ENCODE results near the gene APRT. TPM values are rescaled to one million over a fixed set of nuclear protein-coding genes. Genes with fewer than 3 reads are reported as not detected.

The APRT gene
- total and polyA plus RNA-seq, 2 of the 8 experiments (the other 6 are each of a cell fraction or from before 2014, with no cell fraction given): 221 to 267 TPM

- Histone ChIP-seq H3K4ac (replicated peaks; ENCODE audit: insufficient read length, low read depth, low read length) (no peak overlapping the region), H3K27me3 (replicated peaks in 1 of 4; ENCODE audit: control insufficient read depth in 3 of 4, extremely low read depth in 1 of 4, insufficient read depth in 3 of 4, low read length in 3 of 4) (no peaks in the 10 kb centered on the region; a peak in 1 of 7 replicates), H3K79me2 (ENCODE audit: control insufficient read depth in 1 of 2, insufficient read depth in 2 of 2, low read length in 2 of 2) (no peaks in the 10 kb centered on the region), H4K5ac (ENCODE audit: insufficient read length, low read depth, low read length) (no peak overlapping the region), H4K91ac (replicated peaks; ENCODE audit: insufficient read length, low read length) (no peak overlapping the region), H3K4me3 (ENCODE audit: extremely low read depth in 1 of 4, insufficient read depth in 2 of 4, low read depth in 3 of 4, low read length in 4 of 4) (no peak overlapping the region), H3K23me2 (ENCODE audit: low read depth, low read length) (peaks cover 4% of the 10 kb centered on the region; the same call in 1 of the 2 replicates), H4K8ac (ENCODE audit: extremely low read depth, insufficient read depth, low read length) (no peak overlapping the region), H4K20me1 (replicated peaks in 1 of 2; ENCODE audit: control insufficient read depth in 1 of 2, insufficient read depth in 2 of 2, low read length in 2 of 2) (peaks cover 0 to 4% of the 10 kb centered on the region in 2 experiments), H2AFZ (ENCODE audit: low read length) (no peak overlapping the region), H3K4me1 (replicated peaks in 1 of 4; ENCODE audit: control insufficient read depth in 3 of 4, insufficient read depth in 4 of 4, low read length in 3 of 4) (peaks cover 0 to 19% (median 12%) of the 10 kb centered on the region in 4 experiments; a peak in 6 of 7 replicates), H3K9ac (replicated peaks in 1 of 4; ENCODE audit: extremely low read depth in 1 of 4, low read depth in 3 of 4, low read length in 3 of 4) (no peak overlapping the region), H2BK12ac (ENCODE audit: low read depth, low read length) (no peak overlapping the region), H3K4me2 (ENCODE audit: insufficient read depth in 1 of 2, low read depth in 2 of 2, low read length in 2 of 2) (no peak overlapping the region), H3K79me1 (ENCODE audit: low read depth, low read length) (no peaks in the 10 kb centered on the region), H3K27ac (ENCODE audit: low read depth, low read length) (no peak overlapping the region), H3K23ac (ENCODE audit: insufficient read length) (no peak overlapping the region), H3K56ac (replicated peaks; ENCODE audit: insufficient read length, low read depth, low read length) (no peak overlapping the region), H3K18ac (ENCODE audit: extremely low read depth, low read length) (no peak overlapping the region), H2BK20ac (ENCODE audit: low read length) (no peak overlapping the region), H2BK15ac (ENCODE audit: low read length) (no peak overlapping the region), H2BK5ac (ENCODE audit: low read depth, low read length) (no peak overlapping the region), H3K36me3 (ENCODE audit: control insufficient read depth in 2 of 4, insufficient read depth in 4 of 4, low read length in 3 of 4) (no peaks in the 10 kb centered on the region), H2BK120ac (replicated peaks; ENCODE audit: low read depth, low read length) (no peak overlapping the region), H2AK5ac (ENCODE audit: low read depth, low read length) (no peak overlapping the region), H3K9me3 (ENCODE audit: insufficient read depth in 2 of 2, low read depth in 1 of 2, low read length in 1 of 2) (no peaks in the 10 kb centered on the region), H3K14ac (ENCODE audit: insufficient read length) (no peak overlapping the region)
- no peak for FAIRE-seq
- ChIA-PET POLR2A (ENCODE audit: partially characterized antibody) (no interaction called here), CTCF (ENCODE audit: partially characterized antibody) (interaction anchor here (3.4 kb wide), 1 partner anchor 59 kb away, joined by 21 read pairs; no protein-coding TSS in a partner anchor)
- DNase-seq (ENCODE audit: low read depth in 1 of 2, low spot score in 2 of 2): no peak
- WGBS, 2 experiments (ENCODE audit: extremely low coverage in 1 of 2, insufficient coverage in 1 of 2, insufficient read length in 1 of 2, insufficient replicate concordance in 2 of 2, low coverage in 1 of 2, low lambda C conversion rate in 2 of 2, missing lambda C conversion rate in 1 of 2): no CpG with 5 or more reads among the region's 4 CpGs
- TF ChIP-seq EZH2 (IDR thresholded peaks at IDR 0.05; ENCODE audit: low read depth, low read length, severe bottlenecking): no peak
- no peak for TF ChIP-seq EP300 (IDR thresholded peaks at IDR 0.05; ENCODE audit: borderline replicate concordance in 1 of 2, low read depth in 2 of 2, low read length in 2 of 2)
- TF ChIP-seq SAP30 (IDR thresholded peaks at IDR 0.05; ENCODE audit: insufficient read depth, insufficient replicate concordance, low read length): no peak
- no peak for TF ChIP-seq GABPA (IDR thresholded peaks at IDR 0.05; ENCODE audit: borderline replicate concordance, insufficient read depth, low read length)
- TF ChIP-seq RFX5 (IDR thresholded peaks at IDR 0.05; ENCODE audit: borderline replicate concordance, low read depth, low read length): no peak
- TF ChIP-seq POLR2A (IDR thresholded peaks at IDR 0.05; ENCODE audit: control extremely low read depth in 1 of 2, low read depth in 2 of 2, low read length in 2 of 2): no peak
- no peak for TF ChIP-seq CTBP2 (IDR thresholded peaks at IDR 0.05; ENCODE audit: borderline replicate concordance, insufficient read depth, insufficient read length, low read length)
- TF ChIP-seq USF2 (IDR thresholded peaks at IDR 0.05; ENCODE audit: low read length): no peak
- TF ChIP-seq HDAC6 (IDR thresholded peaks at IDR 0.05; ENCODE audit: low read depth, low read length): no peak
- TF ChIP-seq SUZ12 (IDR thresholded peaks at IDR 0.05; ENCODE audit: low read length): no peak
- no peak for TF ChIP-seq MAX (IDR thresholded peaks at IDR 0.05)
- no peak for TF ChIP-seq JUND (IDR thresholded peaks at IDR 0.05; ENCODE audit: low read length)
- TF ChIP-seq CHD2 (IDR thresholded peaks at IDR 0.05; ENCODE audit: low read length): no peak
These were observed 15.4 kb downstream of the APRT start for GRCh38 chr16:88796278-88796677.

Data from H1 (cell line).